NCI-H2081 treated with DMSO at 0.1 percent for 48 hours (cell line): ENCODE measurements around the gene VSIR.
A peak's percentile ranks its signal among the peaks of the same experiment; 100 is the strongest.

ENCODE experiments used
- DNase-seq: peaks from one replicate; lab custom pipeline; 2025; lab: John Stamatoyannopoulos, UW

VSIR gene

GRCh38 chr10:71773221-71773971 lies at the start of gene VSIR:
Gene VSIR (minus strand): TSS chr10:71773520. CDS start chr10:71773439, 81 bp downstream.
- DNase-seq = no peak

DNA sequence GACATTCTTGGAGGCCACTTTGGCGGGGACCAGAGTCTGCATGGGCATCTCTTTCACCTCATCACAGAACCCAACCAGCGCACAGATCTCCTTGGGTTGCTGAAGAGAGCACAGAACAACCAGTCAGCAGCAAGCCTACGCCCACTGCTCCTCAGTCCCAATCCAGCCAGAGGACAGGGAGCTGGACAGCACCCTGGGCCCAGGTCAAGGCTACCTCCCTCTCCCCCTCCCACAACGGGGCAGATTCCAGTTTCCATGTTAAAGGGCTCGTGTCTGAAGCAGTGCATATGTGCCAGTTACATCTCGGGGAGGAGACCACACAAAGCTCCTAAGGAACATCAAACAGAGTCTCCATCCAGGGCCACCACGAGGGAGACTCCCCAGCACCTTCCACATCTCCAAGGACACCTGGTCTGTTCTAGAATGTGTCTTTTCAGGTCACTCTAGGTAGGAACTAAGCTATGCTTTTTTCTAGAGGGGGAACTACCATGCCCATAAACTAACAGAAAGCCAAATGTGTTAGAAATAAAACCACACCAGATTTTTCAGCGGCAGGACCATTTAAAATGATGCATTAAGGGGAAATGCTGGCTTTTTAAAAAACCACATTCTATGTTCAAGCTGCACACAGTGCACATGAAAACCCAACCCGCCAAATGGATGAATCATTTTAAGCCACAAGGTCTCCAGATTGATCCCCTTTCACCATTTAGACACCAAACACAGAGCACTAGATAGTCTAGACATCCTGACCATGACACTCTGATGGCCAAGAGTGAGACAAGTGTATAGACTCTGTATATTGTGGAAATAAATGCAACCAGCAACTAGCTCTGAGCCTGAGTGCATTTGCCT lies 48.8 kb upstream of the VSIR start:
- DNase-seq = no peak

DNA sequence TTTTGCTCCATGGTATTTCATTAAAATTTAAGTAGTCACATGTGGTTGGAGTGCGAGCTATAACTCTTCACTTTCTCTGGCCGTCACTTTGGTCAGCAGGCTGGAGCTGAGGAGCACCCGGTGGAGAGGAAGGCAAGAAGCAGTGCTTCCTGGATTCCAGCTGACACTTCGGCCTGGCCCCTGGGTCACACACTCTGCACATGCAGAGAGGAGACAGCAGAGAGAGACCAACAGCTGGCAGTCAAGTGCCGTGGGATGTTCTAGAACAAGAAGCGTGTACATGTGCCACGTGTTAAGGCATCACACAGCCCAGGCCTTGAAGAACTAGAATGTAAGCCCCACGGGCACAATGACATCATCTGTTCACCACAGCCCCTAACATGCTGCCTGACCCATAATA lies 47.6 kb upstream of the VSIR start:
- DNase-seq = no peak

DNA sequence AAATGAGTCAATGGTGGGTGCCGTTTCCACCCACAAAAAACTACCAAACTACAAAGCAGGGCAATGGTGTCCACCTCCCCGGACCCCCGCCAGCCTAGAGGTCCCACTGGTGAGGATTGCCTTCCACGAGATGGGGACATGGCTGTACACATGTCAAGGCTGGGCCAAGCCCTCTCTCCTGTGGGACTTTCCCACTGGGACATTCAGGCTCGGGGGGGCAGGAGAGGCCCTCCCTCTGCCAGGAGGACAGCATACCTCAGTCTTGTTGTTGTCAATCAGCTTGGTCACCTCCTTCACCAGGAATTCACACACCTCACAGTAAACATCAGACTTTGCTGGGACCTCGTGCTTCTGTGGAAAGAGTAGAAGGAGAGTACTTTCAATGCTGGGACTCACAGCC lies 46.7 kb upstream of the VSIR start:
- no peak for DNase-seq

DNA sequence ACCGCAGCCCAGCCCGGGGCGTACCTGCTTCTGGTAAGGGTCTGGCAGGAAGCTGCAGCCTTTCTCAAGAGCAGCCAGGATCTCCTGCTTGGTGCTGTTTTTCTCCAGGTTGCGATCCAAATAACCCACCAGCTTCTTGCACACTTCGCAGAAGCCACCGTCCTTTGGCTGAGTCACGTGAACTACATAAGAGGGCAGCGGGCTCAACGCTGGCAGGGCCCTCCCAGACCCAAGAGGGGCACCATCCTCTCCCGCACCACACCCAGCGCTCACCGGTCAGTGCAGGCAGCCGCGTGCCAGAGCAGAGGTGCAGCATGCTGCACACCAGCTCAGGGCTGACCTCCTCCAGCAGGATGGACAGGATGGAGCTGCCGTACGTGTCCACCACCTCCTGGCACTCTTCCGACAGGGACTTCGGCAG lies 46.1 kb upstream of the VSIR start:
- DNase-seq = no peak

GRCh38 chr10:71818674-71819260 lies 45.4 kb upstream of the VSIR start:
- no peak for DNase-seq

- DNase-seq = no peak
Measured at GRCh38 chr10:71817831-71818655, 44.7 kb upstream of the VSIR start.

GRCh38 chr10:71816936-71817618 lies 43.8 kb upstream of the VSIR start:
- no peak for DNase-seq

- DNase-seq = no peak
Measured at GRCh38 chr10:71816421-71816851, 43.1 kb upstream of the VSIR start.

DNA sequence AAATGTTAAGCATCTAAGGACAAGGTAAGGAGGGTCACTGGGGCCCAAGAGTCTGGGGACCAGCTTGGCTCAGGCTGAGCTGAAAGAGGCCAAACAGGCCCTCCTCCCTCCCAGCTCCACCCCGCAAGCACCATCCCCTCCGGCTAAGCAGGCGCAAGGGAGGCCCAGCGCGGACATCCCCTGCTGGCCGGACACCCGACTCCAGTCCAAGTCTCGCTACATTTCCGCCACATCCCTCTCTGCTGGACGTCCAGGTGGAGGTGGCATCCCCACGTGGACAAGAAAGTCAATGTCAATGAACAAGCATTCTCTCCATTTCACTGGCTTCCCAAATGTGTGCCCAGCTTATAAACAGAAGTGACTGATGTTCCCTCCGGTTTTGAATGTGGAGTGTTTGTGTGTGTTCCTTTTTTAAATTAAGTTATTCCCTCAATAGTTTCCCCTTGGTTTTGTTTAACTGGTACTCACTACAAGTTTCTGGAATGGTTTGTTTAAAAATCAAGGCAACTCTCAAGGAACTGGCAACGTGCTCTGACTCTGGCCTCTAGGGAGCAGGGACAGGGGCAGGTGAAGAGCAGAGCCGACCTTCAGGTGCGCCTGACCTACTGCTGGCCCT lies 42.3 kb upstream of the VSIR start:
- no peak for DNase-seq

GRCh38 chr10:71814922-71815411 lies 41.6 kb upstream of the VSIR start:
- DNase-seq = no peak

DNA sequence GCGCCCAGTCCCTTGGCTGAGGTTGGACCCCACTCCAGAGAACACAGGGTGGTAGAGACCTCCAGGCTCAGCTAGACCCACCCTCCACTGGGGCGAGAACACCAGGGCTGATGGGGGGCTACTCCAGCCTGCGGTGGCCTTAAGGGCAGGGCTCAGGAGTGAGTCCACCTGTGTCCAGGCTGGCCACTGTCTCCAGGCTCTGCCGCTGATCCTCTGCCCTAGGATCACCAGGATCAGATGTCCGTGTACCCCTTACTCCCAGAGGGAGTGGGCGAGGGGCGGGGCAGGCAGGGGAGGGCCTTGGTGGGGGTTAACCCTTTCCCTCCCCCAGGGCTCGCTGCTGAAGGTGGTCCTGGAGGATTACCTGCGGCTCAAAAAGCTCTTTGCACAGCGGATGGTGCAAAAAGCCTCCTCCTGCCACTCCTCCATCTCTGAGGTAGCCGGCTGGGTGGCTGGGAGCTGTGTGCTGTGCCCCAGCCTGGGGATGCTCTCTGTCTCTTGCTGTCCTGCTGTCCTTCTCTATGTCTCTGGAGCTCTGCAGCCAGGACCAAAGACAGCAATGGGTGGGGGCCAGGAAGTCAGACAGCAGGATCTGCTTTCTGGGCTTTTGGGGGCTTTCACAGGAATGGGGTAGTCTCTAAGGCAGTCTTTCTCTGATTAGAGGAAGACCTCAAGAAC lies 39.7 kb upstream of the VSIR start:
- DNase-seq = no peak

DNA sequence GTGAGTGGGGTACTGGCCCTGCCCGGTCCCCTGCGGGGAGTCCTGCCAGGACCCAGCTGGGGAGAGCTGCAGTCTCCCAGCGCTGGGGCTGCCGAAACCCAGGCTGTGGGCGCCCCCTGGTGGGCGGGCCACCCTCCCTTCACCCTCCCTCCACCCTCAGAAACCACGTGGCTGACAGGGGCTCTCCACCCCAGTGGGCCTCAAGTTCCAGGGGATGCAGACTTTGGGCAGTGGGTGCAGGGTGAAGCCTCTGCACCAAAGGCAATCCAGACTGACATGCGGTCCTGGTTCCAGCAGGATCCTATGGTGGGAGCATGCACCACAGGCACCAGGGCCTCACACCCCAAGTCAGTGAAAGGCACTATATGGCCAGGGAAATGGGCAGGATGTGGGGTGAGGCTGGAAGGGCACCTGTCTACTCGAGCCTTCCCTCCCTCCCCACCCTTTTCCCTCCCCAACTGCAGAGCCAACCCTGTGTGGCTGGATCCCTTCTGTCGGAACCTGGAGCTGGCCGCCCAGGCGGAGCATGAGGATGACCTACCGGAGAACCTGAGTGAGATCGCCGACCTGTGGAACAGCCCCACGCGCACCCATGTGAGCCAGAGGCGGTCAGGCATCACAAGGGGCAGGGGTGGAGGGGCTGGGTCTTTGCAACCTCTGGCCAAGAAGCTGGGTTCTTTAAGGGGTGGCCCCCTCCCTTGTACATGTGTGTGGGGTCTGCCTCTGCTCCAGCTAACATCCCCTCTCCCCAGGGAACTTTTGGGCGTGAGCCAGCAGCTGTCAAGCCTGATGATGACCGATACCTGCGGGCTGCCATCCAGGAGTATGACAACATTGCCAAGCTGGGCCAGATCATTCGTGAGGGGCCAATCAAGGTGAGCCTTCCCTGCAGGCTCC lies 38.9 kb upstream of the VSIR start:
- DNase-seq = peak; percentile 3

DNA sequence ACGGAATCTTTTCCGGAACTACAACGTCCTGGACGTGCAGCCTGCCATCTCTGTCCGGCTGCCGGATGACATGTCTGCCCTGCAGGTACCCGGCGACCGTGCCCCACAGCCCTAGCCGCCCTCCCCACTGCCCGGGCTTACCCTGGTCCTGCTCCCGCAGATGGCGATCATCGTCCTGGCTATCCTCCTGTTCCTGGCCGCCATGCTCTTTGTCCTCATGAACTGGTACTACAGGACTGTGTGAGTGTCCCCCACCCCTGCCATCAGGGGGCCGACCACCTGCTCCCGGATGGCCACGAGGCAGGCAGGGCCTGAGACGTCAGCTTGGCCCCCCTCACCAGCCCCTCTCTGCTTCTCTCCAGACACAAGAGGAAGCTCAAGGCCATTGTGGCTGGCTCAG lies 38.0 kb upstream of the VSIR start:
- no peak for DNase-seq

DNA sequence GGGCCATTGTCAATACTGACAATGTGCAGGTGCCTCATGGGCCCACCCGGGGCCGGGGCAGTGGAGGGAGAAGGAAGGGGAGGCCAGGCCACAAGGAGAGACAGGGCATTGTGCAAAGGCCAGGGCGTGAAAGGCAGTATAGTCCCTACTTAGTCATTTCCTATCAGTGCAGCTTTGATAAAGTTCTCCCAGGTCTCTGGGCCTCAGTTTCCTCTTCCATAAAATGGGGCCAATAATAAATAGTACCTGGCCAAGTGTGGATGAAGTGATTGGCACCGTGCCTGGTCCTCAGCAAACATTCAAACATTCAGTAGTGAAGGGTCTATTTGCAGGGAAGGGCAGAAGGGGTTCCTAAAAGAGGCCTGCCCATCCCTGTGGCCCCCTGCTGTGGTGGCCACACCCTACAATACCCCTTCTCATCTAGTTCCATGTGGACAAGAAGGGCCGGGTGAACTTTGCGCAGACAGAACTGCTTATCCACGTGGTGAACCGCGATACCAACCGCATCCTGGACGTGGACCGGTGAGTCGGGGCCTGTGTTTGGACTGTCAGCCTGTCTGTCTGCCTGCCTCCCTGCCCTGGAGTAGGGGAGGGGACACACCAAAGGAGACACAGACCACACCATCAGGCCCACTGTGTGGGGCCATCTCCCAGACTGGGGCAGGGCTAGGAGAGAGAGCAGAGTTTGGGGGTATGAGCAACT lies 36.9 kb upstream of the VSIR start:
- DNase-seq = no peak

GRCh38 chr10:71809628-71810027 lies 36.3 kb upstream of the VSIR start:
- DNase-seq = no peak

DNA sequence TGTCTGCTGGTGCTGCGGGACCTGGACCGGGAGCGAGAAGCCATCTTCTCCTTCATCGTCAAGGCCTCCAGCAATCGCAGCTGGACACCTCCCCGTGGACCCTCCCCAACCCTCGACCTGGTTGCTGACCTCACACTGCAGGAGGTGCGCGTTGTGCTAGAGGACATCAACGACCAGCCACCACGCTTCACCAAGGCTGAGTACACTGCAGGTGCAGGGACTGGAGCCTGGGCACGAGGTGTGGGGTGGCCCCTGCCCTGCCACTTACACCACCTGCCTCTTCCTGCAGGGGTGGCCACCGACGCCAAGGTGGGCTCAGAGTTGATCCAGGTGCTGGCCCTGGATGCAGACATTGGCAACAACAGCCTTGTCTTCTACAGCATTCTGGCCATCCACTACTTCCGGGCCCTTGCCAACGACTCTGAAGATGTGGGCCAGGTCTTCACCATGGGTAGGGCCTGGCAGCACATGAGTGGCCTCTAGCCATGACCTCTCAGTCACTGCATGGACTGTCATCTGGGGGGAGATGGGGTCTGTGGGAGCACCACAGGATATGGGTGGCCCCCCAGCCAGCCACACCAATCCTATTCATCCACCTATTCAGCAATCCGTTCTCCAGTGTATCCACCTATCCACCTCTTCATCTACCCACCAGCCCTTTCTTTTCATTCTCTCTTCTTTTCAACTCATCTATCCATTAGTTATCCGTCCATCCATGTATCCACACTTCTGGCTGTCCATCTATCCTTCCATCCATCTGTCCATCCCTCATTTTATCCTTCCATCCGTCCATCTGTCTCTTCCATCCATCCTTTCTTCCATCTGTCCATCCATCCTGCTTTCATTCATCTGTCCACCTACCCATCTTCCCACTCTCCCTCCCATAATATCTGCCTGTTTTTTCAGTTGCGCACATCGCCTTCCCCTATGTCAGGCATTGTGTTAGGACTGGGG lies 34.5 kb upstream of the VSIR start:
- DNase-seq = no peak
